ENCODE results near the gene TFF1.
"Not testable (repeated sequence)": the region's sequence is repeated elsewhere in the genome, so short reads cannot be mapped to it uniquely, and the experiment has no call there.

TFF1 gene

GRCh38 chr21:42366292-42367010 lies at the start of gene TFF1:
Gene TFF1 (minus strand): TSS chr21:42366535. CDS start chr21:42366495, 40 bp downstream.
- no peak for DNase-seq

DNA sequence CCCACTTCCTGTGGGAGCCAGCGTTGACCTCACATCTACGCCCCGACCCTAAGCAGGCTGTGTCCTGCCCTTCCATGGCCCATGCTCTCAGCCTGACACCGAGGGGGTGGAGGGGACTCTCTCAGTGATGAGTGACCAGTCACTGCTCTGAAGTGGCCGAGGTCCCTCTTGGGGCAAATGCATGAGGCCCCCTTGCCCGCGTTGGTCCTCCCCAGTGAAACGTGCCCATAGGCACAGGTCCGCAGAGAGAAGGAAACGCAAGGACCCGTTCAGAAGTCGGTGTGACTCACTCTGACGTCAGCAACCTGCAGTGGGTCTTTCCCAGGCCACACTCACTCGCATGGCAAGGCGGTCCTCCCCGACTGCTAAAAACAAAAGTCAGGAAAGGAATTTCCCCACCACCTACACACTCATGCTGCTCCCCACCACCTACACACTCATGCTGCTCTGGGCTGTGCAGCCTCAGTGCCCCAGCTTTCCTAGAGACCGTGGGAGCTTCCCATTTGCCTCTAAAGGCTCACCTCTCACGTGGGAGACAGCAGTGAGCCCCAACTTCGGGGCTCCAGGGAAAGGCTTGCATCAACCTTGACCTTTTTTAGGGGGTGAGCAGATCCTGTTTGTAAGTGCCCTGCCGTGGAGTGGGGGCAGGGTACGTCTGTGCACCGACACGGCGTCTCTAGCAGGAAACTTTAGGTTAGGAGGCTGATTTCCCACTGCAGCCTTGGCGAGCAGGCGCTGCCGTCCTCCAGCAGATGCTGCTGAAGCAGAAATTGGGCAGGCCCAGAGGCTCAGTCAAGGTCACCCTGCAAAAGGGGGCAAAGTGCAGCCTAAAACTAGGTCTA lies 48.8 kb upstream of the TFF1 start:
- peak; percentile 90 for DNase-seq

GRCh38 chr21:42414553-42414927 lies 48.2 kb upstream of the TFF1 start:
- no peak for DNase-seq

- DNase-seq, result no peak
These were observed 47.7 kb upstream of the TFF1 start for GRCh38 chr21:42414066-42414465.

DNA sequence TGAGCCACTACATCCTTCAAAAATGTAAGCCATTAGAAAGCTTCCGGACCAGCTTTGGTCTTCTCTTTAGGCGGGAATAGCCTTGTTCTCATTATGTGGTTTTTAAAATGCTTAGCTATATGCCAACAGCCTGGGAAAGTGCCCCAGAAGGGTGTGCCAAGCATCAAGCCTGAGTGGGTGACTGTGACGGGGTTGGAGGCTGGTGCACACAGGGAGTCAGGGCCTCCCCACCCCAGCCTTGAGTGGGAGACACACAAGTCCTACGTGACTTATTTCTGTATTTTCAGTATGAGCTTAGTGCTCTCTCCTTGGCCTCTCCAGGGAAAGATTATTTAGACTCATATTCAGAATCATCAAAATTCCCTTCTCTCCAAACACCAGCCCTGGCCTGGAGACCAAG lies 47.2 kb upstream of the TFF1 start:
- DNase-seq, result no peak

DNA sequence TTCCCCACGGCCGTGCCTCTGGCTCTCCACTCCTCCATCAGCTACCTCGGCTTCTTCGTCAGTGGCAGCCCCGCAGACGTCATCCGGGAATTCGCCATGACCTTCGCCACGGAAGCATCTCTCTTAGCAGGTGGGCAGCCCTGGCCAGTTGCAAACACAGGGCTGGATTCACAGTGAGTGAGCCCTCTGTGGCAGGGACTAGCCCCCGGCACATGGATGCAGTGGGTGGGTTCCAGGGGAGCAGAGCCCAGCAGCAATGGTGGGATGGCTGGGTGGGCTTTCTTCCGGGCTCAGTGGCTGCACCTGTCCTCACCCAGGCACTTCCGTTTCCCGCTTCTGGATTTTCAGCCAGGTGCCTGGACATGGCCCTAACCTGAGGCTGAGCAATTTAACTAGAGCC lies 46.8 kb upstream of the TFF1 start:
- DNase-seq, result no peak

GRCh38 chr21:42412636-42412933 lies 46.2 kb upstream of the TFF1 start:
- no peak for DNase-seq

DNA sequence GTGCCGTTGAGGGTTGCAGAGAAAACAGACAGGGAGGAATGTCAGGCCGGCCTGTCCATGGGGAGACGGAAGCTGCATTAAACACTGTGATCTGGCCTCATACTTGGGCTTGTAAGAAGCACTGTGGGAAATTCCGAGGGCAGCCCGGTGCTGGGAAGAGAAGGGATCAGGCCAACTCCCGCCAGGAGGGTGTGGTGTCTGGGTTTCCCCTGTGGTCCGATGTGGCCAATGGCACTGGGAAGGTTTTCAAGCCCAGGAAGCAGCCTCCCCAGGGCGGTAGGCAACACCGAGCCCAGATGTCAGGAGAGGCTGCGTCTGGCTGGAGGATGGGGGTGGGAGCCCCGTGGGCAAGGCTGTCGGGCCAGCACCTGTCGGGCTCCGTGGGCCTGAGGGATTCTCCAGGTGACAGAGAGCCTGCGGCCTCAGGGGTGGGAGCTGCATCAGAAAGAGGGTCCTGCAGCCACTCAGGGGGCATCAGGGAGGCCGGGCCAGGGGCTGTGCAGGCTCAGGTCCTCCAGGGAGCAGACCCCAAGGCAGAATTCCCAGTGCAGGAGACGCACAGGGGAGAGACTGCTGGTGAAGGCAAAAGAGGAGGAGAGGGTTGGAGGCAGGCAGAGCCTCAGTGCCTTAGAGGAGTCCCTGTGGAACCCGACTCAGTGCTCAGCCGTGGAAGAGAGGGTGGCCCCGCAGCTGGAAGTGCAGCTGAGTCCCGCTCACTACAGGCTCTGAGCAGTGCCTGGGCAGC lies 45.7 kb upstream of the TFF1 start:
- DNase-seq, result no peak

- no peak for DNase-seq
These were observed 45.0 kb upstream of the TFF1 start for GRCh38 chr21:42411197-42411869.

- DNase-seq, result no peak
These were observed 43.0 kb upstream of the TFF1 start for GRCh38 chr21:42409366-42409765.

DNA sequence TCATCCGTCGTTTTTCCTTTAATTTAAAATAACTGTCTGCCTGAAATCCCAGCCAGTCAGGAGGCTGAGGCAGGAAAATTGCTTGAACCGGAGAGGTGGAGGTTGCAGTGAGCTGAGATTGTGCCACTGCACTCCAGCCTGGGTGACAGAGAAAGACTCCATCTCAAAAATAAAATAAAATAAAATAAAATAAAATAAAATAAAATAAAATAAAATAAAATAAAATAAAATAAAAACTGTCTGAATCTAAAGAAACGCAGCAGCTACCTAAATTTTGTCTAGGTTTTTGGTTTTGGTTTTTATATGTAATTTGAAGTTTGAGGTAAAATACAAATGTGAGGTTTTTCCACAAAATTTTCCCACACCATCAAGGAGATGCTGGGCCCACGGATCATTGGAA lies 42.4 kb upstream of the TFF1 start:
- DNase-seq, result not testable (repeated sequence)

DNA sequence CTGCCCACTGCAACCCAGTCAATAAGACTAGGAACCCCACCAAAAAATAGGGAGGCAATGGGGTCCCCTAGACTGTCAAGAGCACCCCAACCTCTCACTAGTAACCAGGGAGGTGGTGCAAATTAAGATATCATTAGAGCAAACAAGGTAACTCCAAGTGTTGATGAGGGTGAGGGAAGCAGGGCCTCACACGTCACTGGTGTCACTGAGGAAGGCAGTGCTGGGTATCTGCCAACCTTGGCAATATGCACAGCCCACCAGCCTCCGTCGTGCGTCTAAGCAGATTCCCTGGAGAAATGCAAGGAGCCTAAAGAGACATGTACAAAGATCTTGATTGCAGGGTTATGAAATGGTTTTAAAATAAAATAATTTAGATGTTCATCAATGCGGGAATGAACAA lies 41.1 kb upstream of the TFF1 start:
- DNase-seq, result no peak

GRCh38 chr21:42406866-42407265 lies 40.5 kb upstream of the TFF1 start:
- no peak for DNase-seq

- DNase-seq, result peak; percentile 65
These were observed 39.9 kb upstream of the TFF1 start for GRCh38 chr21:42406201-42406621.

- DNase-seq, result no peak
These were observed 39.0 kb upstream of the TFF1 start for GRCh38 chr21:42405064-42406013.

DNA sequence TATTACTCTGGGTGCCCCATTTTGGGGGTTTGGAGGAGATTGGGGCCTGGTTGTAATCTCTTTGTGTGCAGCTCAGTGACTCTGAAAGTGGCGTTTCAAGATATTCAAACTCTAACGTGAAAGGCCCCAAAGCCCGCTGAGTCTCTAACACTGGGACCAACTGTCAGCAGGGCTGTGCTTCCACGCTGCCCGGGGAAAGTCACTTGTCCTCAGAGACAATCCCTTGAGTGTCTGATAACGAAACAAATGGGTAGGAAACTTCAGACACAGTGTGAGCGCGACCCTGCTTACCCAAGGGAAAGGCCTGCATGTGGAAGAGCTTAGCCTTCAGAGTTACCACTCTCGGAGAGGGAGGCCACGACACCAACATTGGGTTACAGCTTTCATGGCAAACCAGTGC lies 38.2 kb upstream of the TFF1 start:
- no peak for DNase-seq

DNA sequence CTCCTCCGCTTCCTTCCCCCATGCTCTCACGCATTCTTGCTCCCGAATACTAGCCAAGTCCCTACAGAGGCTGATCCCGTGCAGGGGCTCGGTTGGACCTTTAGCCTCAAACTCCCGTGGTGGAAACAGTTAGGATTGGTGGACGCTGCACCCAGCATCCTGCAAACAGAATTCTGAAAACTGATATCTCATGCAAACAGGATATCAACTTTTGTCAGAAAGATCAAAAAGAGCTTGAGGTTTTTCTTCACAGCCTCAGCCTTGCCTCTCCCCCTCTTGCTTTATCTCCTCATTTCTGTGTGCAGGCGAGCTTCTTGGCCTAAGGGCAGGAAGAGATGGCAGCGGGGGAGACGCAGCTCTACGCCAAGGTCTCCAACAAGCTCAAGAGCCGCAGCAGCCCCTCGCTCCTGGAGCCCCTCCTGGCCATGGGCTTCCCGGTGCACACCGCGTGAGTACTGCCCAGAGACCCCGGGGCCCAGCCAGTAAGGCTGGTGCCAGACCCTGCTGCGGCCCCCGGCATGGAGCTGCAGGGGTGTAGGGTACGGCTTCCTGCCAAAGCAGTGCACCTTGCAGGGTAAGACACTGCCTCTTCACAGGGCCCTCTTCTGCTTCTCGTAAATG lies 37.4 kb upstream of the TFF1 start, which contains the start of gene UBASH3A:
Gene UBASH3A, plus strand, starts transcription at position 292 of the 621 bp plus-strand sequence. Its CDS starts 44 bp downstream, at position 336.
- DNase-seq, result peak; percentile 66

DNA sequence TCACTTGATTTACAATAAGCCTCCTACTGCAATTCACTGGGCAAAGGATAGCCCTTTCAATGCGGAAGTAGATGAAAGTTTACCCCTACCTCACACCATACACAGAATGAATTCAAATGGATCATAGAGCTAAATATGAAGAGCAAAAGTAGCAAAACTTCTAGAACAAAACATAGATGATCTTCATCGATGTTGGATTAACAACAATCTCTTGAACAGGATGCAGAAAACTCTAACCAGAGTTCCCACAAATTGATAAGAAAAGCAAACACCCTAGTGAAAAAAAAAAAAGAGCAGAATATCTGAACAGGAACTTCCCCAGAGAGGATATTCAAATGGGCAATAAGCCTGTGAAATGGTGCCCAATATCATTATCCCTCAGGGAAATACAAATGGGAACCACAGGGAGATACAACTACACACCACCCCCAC lies 35.5 kb upstream of the TFF1 start:
- DNase-seq, result no peak

GRCh38 chr21:42401154-42401553 lies 34.8 kb upstream of the TFF1 start:
- DNase-seq, result no peak

DNA sequence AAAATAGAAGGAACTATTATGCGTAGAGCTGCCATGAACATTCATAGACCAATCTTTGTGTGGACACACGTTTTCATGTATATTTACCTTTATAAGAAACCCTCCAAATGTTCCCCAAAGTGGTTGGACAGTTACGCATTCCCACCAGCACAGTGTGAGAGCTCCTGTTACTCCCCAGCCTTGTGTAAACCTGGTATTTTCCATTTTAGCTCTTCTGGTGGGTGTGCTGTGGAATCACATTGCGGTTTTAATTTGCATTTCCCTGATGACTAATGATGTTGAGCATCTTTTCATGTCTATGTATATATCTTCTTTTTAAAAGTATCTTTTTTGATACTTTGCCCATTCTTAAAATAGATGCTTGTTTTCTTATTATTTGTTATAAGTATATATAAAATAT lies 34.2 kb upstream of the TFF1 start:
- DNase-seq, result no peak

DNA sequence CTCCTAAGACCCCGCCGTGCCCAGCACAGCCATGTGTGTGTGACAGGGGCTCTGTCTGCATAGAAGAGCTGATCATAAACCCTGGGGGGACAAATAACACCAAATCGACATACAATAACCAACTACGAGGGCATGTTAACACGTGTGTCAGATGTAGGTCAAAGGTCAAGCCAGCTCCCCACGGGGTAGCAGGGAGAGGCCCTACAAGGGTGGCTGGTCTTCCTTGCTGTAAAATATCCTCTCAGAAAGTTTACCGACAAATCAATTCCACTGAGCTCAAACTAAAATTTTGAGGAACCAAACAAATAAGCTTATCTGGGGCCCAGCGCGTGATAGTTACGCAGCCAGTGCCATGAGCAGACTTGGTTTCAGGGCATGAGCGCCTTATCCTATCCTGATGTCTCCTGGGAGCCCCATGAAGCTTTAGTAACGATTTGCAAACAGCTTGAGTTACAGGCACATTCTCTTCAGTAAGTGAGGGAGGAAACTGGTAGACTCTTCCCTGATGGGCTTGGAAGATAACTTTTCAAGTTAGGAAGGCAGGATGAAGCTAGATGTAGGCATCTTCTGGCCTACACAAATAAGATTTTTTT lies 32.2 kb upstream of the TFF1 start:
- no peak for DNase-seq

Data from CD4-positive, alpha-beta T cell treated with Interleukin-10 for 1 hour (primary cell).